ENCODE data around the gene OLFM2. TPM values are rescaled to one million over a fixed set of nuclear protein-coding genes. Genes with fewer than 3 reads are reported as not detected.

The OLFM2 gene
- 10.6 and 14.6 TPM in 2 replicates for total RNA-seq (2014; rRNA removed; shearing (Covaris generic))
- polyA plus RNA-seq (2015; cell fraction: cytosol; rRNA removed) = 58.6 and 65.9 TPM in 2 replicates
- 4.9 and 7.4 TPM in 2 replicates for polyA plus RNA-seq (2015; cell fraction: nucleus; rRNA removed)

GRCh38 chr19:9936326-9937000 is at the start of gene OLFM2:
Gene OLFM2 (minus strand): TSS chr19:9936515. CDS start chr19:9936366, 149 bp downstream.
- in situ Hi-C loops (cut with HindIII; ENCODE audit: low pct_unique_long_range_greater_than_20kb, low sequenced_read_pairs) = no loop called here
- peak; percentile 42 for DNase-seq (ENCODE audit: low read depth, low spot score)

- DNase-seq (ENCODE audit: low read depth, low spot score) = no peak
- in situ Hi-C loops (cut with HindIII; ENCODE audit: low pct_unique_long_range_greater_than_20kb, low sequenced_read_pairs) = no loop called here
Observed at GRCh38 chr19:9981406-9982260, 45.3 kb upstream of the OLFM2 start.

- in situ Hi-C loops (cut with HindIII; ENCODE audit: low pct_unique_long_range_greater_than_20kb, low sequenced_read_pairs) = no loop called here
- DNase-seq (ENCODE audit: low read depth, low spot score) = no peak
Observed at GRCh38 chr19:9972103-9972502, 35.8 kb upstream of the OLFM2 start.

- in situ Hi-C loops (cut with HindIII; ENCODE audit: low pct_unique_long_range_greater_than_20kb, low sequenced_read_pairs) = no loop called here
Observed at GRCh38 chr19:9971166-9971897, 35.0 kb upstream of the OLFM2 start.

GRCh38 chr19:9970481-9970880 is 34.2 kb upstream of the OLFM2 start:
- no peak for DNase-seq (ENCODE audit: low read depth, low spot score)
- in situ Hi-C loops (cut with HindIII; ENCODE audit: low pct_unique_long_range_greater_than_20kb, low sequenced_read_pairs) = no loop called here

More at GRCh38 chr19:9971166-9971897, 35.0 kb upstream of the OLFM2 start:
- no peak for DNase-seq (ENCODE audit: low read depth, low spot score)

GRCh38 chr19:9969688-9969975 is 33.3 kb upstream of the OLFM2 start:
- in situ Hi-C loops (cut with HindIII; ENCODE audit: low pct_unique_long_range_greater_than_20kb, low sequenced_read_pairs) = no loop called here
- no peak for DNase-seq (ENCODE audit: low read depth, low spot score)

GRCh38 chr19:9968820-9969687 is 32.7 kb upstream of the OLFM2 start:
- in situ Hi-C loops (cut with HindIII; ENCODE audit: low pct_unique_long_range_greater_than_20kb, low sequenced_read_pairs) = no loop called here

GRCh38 chr19:9967326-9967725 is 31.0 kb upstream of the OLFM2 start:
- in situ Hi-C loops (cut with HindIII; ENCODE audit: low pct_unique_long_range_greater_than_20kb, low sequenced_read_pairs) = no loop called here
- no peak for DNase-seq (ENCODE audit: low read depth, low spot score)

More at GRCh38 chr19:9968820-9969687, 32.7 kb upstream of the OLFM2 start:
- DNase-seq (ENCODE audit: low read depth, low spot score) = no peak

GRCh38 chr19:9966448-9966847 is 30.1 kb upstream of the OLFM2 start:
- no peak for DNase-seq (ENCODE audit: low read depth, low spot score)
- in situ Hi-C loops (cut with HindIII; ENCODE audit: low pct_unique_long_range_greater_than_20kb, low sequenced_read_pairs) = no loop called here

- DNase-seq (ENCODE audit: low read depth, low spot score) = no peak
- in situ Hi-C loops (cut with HindIII; ENCODE audit: low pct_unique_long_range_greater_than_20kb, low sequenced_read_pairs) = no loop called here
Observed at GRCh38 chr19:9966024-9966423, 29.7 kb upstream of the OLFM2 start.

GRCh38 chr19:9962623-9963290 is 26.4 kb upstream of the OLFM2 start:
- DNase-seq (ENCODE audit: low read depth, low spot score) = no peak
- in situ Hi-C loops (cut with HindIII; ENCODE audit: low pct_unique_long_range_greater_than_20kb, low sequenced_read_pairs) = no loop called here

GRCh38 chr19:9961103-9961502 is 24.8 kb upstream of the OLFM2 start:
- DNase-seq (ENCODE audit: low read depth, low spot score) = no peak
- in situ Hi-C loops (cut with HindIII; ENCODE audit: low pct_unique_long_range_greater_than_20kb, low sequenced_read_pairs) = no loop called here

- in situ Hi-C loops (cut with HindIII; ENCODE audit: low pct_unique_long_range_greater_than_20kb, low sequenced_read_pairs) = no loop called here
- DNase-seq (ENCODE audit: low read depth, low spot score) = no peak
Observed at GRCh38 chr19:9958379-9958821, 22.1 kb upstream of the OLFM2 start.

- no peak for DNase-seq (ENCODE audit: low read depth, low spot score)
- in situ Hi-C loops (cut with HindIII; ENCODE audit: low pct_unique_long_range_greater_than_20kb, low sequenced_read_pairs) = no loop called here
Observed at GRCh38 chr19:9956956-9957355, 20.6 kb upstream of the OLFM2 start.

GRCh38 chr19:9953802-9954542 is 17.7 kb upstream of the OLFM2 start:
- no peak for DNase-seq (ENCODE audit: low read depth, low spot score)
- in situ Hi-C loops (cut with HindIII; ENCODE audit: low pct_unique_long_range_greater_than_20kb, low sequenced_read_pairs) = no loop called here

GRCh38 chr19:9952276-9952675 is 16.0 kb upstream of the OLFM2 start:
- in situ Hi-C loops (cut with HindIII; ENCODE audit: low pct_unique_long_range_greater_than_20kb, low sequenced_read_pairs) = no loop called here
- no peak for DNase-seq (ENCODE audit: low read depth, low spot score)
